H4 (cell line): ENCODE results near the gene MLST8. TPM values are rescaled to one million over a fixed set of nuclear protein-coding genes. Genes with fewer than 3 reads are reported as not detected.
A peak's percentile ranks its signal among the peaks of the same experiment; 100 is the strongest.
"Not testable (repeated sequence)": the region's sequence is repeated elsewhere in the genome, so short reads cannot be mapped to it uniquely, and the experiment has no call there.

Experiments used
- DNase-seq: peaks from one replicate; pipeline ENCODE4 v3.0.0-alpha.2; 2015; ENCODE audit warnings: low spot score
- total RNA-seq: library from RNA; depleted of rRNA; stranded (reverse); fragments of >200 nt; shearing (Covaris generic); gene quantifications from 2 replicates; pipeline ENCODE4 v1.2.3, GENCODE V29; 2014

The MLST8 gene
- total RNA-seq, 1 experiment from 2014 or later: 28.4 TPM

- DNase-seq: no peak
Observed at GRCh38 chr16:2190002-2190658, 15.1 kb upstream of the MLST8 start.

- no peak for DNase-seq
Observed at GRCh38 chr16:2190659-2191445, 14.4 kb upstream of the MLST8 start.

GRCh38 chr16:2191446-2191706 is 13.9 kb upstream of the MLST8 start:
- DNase-seq: no peak

GRCh38 chr16:2194166-2194834 is 11.0 kb upstream of the MLST8 start:
- no peak for DNase-seq

- DNase-seq: peak; percentile 57
Observed at GRCh38 chr16:2194852-2195321, 10.4 kb upstream of the MLST8 start.

- DNase-seq: no peak
Observed at GRCh38 chr16:2195322-2196161, 9.7 kb upstream of the MLST8 start.

- no peak for DNase-seq
Observed at GRCh38 chr16:2196162-2196980, 8.9 kb upstream of the MLST8 start, which contains the start of gene CASKIN1. Gene CASKIN1, minus strand, starts transcription at chr16:2196605. Its CDS starts 173 bp downstream, at chr16:2196432.

GRCh38 chr16:2196981-2197511 is 8.2 kb upstream of the MLST8 start:
- no peak for DNase-seq

GRCh38 chr16:2197765-2198164 is 7.5 kb upstream of the MLST8 start:
- DNase-seq: no peak

- no peak for DNase-seq
Observed at GRCh38 chr16:2198283-2198682, 7.0 kb upstream of the MLST8 start.

- no peak for DNase-seq
Observed at GRCh38 chr16:2199095-2199494, 6.2 kb upstream of the MLST8 start.

GRCh38 chr16:2199621-2200139 is 5.6 kb upstream of the MLST8 start:
- no peak for DNase-seq

GRCh38 chr16:2200313-2200712 is 4.9 kb upstream of the MLST8 start:
- no peak for DNase-seq

GRCh38 chr16:2203119-2203688 is 2.0 kb upstream of the MLST8 start:
- DNase-seq: not testable (repeated sequence)

GRCh38 chr16:2204416-2205103 is 694 bp upstream of the MLST8 start:
- DNase-seq: no peak

GRCh38 chr16:2205967-2206313 is 686 bp downstream of the MLST8 start:
- no peak for DNase-seq

- DNase-seq: no peak
Observed at GRCh38 chr16:2206420-2206779, 1.1 kb downstream of the MLST8 start.

GRCh38 chr16:2206780-2207433 is 1.7 kb downstream of the MLST8 start:
- no peak for DNase-seq

- no peak for DNase-seq
Observed at GRCh38 chr16:2207872-2208271, 2.6 kb downstream of the MLST8 start.
